Stimulated activated CD8-positive, alpha-beta memory T cell treated with anti-CD3 and anti-CD28 coated beads, Interleukin-15, amount 100 ng/mL, for 1 hour (primary cell): ENCODE measurements around the gene NR1D2.
"Not testable (repeated sequence)": the region's sequence is repeated elsewhere in the genome, so short reads cannot be mapped to it uniquely, and the experiment has no call there.

Experiments
- DNase-seq: peaks from one replicate; pipeline ENCODE4 v3.0.0-alpha.2; 2020; ENCODE audit warnings: low read depth

NR1D2 gene

DNA sequence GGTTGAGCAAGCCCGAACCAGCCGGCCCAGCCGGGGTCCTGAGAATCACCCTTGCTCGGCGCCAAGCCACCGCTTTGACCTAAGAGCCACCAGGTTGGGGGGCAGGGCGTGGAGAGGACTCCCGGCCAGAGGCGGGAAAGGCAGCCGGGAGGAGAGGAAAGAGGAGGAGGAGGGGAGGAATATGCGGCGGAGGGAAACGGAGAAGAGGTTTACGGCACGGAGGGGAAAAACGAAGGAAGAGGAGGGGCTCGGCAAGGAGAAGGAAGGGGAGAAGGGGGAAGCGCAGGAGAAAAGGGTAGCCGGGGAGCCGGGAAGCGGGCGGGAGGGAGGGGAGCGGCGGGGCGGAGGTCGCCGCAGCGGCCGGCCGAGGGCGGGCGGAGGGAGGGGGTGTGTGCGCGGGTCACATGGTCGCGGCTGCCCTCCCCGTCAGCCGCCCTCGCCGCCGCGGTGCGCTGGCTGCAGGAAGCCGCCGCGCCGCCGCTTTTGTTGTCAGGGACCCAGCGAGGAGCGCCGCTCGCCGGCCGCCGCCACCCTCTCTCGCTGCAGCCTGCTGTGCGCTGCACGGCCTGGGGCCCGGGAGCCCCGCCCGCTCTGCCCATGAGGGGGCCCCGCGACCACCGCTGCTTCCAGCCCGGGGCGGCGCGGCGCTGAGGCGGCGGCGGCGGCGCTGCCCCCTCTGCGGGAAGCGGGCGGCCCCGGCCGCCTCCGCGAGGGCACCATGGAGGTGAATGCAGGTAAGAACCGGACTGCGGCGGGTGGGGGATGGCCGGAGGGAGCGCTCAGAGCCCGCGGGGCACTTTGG, at the start of gene NR1D2:
Gene NR1D2, plus strand, starts transcription at position 426 of the 802 bp plus-strand sequence. Its CDS starts 293 bp downstream, at position 719.
- DNase-seq: peak; percentile 54

GRCh38 chr3:23900744-23901143, 44.3 kb upstream of the NR1D2 start:
- no peak for DNase-seq

DNA sequence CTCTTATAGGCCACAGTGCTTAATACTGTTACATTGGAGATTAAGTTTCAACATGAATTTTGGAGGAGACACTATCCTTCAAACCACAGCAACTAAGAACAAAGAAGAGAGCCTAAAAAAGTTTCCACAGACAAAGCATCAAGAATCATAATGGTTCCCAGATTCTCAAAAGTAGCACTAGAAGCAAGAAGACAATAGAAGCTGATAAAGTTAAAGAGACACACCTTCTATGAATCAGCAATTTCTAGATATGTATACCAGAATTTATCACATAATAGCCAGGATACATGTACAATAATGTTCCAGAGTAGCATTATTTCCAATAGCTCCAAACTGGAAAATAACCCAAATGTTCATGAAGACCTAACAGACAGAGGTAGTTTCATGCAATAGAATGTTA, 40.5 kb upstream of the NR1D2 start:
- DNase-seq: no peak

- DNase-seq: no peak
Observed at GRCh38 chr3:23909341-23909740, 35.7 kb upstream of the NR1D2 start.

DNA sequence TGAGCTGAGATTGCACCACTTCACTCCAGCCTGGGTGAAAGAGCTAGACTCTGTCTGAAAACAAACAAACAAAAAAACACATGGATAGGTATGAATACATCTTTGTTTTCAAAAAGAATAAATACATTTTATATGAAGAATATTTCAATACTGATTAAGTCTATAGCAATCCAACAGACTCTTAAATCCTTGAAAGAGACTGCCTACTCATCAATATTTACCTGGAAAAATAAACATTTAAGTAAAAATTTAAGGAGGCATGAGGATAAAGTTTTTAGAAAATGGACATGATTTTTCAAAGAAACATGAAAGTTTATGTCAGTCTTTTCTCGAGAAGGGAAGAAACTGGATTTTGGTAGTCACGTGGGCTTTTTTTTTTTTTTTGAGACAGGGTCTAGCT, 33.7 kb upstream of the NR1D2 start:
- DNase-seq: no peak

DNA sequence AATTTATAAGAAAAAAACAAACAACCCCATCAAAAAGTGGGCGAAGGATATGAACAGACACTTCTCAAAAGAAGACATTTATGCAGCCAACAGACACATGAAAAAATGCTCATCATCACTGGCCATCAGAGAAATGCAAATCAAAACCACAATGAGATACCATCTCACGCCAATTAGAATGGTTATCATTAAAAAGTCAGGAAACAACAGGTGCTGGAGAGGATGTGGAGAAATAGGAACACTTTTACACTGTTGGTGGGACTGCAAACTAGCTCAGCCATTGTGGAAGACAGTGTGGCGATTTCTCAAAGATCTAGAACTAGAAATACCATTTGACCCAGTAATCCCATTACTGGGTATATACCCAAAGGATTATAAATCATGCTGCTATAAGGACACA, 32.8 kb upstream of the NR1D2 start:
- not testable (repeated sequence) for DNase-seq

DNA sequence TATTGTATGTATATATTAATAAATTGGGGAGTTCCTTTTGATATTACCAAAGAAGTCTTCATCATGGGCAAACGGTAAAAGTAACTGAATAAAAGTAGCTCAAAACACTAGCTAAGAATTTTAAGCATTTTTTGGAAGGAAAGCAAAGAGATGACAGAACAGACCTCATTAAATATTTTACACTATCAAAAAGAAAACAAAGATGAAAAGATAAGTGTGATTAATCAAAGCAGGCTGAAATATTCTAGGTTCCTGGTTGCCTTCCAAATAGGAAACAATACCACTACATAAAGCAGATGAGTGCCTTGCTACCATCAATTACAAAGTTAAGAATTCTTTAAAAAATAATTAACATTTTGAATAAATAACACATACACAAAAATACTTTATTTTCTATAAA, 31.9 kb upstream of the NR1D2 start:
- DNase-seq: no peak

DNA sequence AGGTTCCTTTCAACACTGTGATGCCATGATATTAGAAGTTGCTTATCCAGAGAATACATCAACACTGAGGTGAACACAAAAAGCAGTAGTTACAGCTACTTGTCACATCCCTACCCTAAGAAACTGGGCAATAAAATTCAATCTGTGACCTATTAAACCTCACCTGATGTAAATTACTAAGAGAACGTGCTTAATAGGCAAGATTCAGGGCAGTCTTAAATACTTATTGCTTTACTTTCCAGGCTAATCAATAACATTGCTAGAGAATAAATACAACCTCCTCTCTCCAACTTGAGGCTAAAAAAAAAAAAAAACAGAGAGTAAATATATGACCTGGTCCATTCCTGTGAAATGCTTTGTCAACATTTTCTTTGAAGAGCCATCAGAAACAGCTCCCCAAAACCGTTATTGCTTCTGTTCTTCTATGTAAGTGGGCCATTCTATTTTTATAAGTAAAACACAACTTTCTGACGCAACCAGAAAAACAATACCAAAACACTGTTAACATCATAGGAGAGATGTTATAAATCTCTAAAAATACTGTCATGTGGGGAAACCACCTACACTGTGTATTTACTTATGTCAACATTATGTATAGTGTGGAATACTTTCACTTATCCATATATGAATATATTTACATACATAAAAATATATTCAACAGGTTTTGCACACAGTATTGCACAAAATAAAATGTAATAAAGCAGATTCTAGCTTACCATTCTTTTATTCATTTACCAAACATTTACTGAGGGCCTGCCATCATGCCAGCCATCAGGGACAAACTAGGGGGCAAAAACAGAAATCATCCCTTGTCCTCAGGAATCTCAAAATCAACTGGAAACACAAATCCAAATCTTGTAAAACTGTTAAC, 31.0 kb upstream of the NR1D2 start:
- DNase-seq: no peak

DNA sequence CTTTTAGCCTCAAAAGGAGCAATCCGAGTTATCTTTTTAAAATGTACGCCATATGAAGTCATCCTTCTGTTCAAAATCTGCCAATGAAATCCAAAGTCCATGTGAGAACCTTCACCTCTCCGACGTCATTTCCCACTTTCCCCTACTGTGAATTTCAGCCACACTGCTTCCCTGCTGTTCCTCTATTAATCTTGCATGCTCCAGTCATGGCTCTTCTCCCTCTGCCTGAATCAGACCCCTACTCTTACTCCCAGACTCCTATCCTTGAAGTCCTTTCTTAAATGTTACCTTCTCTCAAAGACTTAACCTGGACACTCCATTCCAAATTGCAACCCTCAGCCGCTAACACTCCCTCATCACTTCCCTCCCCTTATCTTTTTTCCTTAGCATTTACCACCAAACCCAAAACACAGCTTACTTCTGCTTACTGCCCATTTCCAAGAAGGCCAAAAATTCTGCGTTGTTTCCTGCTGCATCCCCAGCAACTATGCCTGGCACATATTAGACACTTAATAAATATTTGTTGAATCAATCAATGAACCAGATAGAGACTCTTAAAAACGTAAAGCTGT, 29.5 kb upstream of the NR1D2 start:
- no peak for DNase-seq

DNA sequence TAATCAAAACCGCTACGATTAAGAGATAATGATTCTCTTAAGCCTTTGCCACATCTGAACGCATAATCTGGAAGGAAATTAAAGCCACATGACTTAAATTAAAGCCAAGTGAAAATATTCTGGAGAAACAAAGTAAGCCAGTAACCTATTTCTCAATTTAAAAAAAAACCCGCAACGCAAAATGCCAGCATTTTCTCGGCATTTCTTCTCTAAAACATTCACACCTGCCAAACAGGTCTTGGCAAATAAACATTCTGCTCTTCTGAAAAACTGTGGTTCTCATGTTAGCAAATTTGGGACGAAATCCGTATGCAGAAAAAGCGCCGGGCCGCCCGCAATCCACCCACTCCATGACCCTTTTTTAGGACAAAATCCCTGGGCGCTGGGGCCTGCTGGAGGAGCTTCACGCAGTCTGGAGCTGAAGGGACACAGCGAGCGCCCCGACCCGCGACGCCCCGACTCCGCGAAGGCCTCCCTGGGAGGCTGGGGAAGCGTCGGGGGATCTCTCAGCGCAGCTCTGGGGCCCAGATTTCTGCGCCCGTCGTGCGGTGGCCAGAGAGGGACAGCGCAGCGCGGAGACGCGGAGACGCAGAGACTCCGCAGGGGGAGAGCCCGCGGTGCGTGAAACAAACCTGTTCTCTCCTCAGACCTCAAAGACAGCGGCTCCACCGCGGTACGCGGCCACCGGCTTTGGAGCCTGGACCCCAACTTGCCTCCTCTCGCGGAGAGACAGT, 28.8 kb upstream of the NR1D2 start:
- no peak for DNase-seq

GRCh38 chr3:23916886-23917678, 28.0 kb upstream of the NR1D2 start, which contains the start of the genes NKIRAS1 and RPL15:
TSS of gene NKIRAS1 (minus strand) at chr3:23916990. CDS start at chr3:23910904, 6,086 bp downstream.
TSS of gene RPL15 (plus strand) at chr3:23917132. CDS start at chr3:23917860, 728 bp downstream.
- DNase-seq: peak; percentile 95

GRCh38 chr3:23917679-23918303, 27.3 kb upstream of the NR1D2 start:
- DNase-seq: peak; percentile 31

- not testable (repeated sequence) for DNase-seq
Observed at GRCh38 chr3:23918331-23918730, 26.8 kb upstream of the NR1D2 start.

GRCh38 chr3:23919628-23920027, 25.5 kb upstream of the NR1D2 start:
- no peak for DNase-seq

GRCh38 chr3:23920151-23920655, 24.9 kb upstream of the NR1D2 start:
- DNase-seq: no peak

- no peak for DNase-seq
Observed at GRCh38 chr3:23921052-23921511, 24.0 kb upstream of the NR1D2 start.

- no peak for DNase-seq
Observed at GRCh38 chr3:23923786-23924185, 21.3 kb upstream of the NR1D2 start.

DNA sequence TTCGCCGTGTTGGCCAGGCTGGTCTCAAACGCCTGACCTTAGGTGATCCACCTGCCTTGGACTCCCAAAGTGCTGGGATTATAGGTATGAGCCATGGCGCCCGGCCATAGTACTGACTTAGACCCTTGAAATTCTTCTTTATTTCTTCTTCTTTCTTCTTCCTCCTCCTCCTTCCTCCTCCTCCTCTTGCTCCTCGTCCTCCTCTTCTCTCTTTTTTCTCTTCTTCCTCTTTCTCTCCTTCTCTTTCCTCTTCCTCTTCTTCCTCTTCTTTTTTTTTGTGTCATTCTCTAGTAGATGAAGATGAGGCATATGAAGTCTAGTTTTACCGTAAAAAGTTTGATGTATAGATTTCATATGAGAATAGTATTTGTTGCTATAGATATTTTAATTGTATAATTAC, 18.8 kb upstream of the NR1D2 start:
- DNase-seq: no peak

DNA sequence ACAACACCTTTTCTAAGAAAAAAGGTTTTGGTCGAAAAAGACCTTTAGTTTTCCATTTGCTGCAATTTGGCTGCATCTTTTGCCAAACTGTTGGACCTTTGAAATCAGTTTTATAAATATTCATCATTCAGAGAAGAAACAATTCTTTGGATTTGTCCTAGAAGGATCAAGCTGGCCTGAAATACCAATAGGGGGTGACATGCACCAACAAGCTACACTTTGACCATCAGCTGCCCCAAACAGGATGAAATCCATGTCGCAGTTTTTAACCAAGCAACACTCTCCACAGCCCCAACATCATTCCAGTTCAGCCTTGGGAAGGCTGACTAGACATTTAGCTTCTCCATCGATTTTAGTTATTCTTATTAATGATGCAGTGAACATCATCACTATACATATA, 18.4 kb upstream of the NR1D2 start:
- DNase-seq: no peak

DNA sequence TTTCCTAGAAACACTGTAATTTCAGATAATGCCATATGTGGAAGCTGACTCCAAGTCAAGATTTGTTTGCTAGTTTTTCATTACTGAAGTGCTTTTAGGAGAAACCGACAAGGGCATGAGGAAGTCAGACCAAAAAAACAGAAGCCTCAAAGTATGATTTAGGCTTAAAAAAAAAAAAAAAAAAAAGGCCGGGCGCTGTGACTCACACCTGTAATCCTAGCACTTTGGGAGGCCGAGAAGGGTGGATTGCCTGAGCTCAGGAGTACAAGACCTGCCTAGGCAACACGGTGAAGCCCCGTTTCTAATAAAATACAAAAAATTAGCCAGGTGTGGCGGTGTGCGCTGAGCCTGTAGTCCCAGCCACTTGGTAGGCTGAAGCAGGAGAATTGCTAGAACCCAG, 16.6 kb upstream of the NR1D2 start:
- DNase-seq: no peak
